Measurements from ENCODE around the gene EML6.

EML6 gene

DNA sequence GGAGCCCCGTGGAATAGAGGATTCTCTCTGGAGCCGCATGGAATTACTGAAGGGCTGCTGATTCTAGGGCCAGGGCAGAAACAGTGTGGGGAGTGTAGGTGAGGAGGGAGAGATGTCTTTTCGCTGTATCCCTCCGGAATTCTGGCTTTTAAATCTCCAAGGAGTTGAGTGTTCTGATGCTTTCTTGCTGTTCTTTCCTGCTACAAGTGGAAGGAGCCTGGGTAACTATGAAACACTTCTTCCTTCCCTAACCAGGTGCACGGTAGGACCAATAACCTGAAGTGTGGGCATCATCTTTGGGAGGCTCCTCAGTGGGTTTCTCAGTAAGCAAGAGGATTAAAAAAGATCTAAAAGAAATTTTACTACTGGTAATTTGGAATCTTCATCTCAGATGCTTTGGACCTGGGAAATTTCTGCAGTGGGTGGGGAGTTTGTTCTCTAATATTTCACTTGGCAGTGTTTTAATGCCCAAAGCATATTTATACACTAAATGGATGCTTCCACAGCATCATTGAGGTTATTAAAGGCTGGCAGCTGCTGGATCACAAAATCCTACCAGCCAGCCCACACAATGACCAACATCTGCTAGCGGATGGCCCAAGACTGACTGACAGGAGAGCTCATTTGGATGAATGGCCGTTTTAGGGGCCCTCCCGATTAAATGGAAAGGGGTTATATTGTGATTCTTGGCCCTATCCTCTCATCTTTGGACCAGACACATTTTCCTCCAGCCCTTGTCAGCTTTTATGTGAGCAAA lies 2.1 kb downstream of the EML6 start:
- no peak for DNase-seq (ENCODE audit: low read depth)
- no peak overlapping the region for H3K4me3 ChIP-seq (ENCODE audit: low read depth, low read length)

DNA sequence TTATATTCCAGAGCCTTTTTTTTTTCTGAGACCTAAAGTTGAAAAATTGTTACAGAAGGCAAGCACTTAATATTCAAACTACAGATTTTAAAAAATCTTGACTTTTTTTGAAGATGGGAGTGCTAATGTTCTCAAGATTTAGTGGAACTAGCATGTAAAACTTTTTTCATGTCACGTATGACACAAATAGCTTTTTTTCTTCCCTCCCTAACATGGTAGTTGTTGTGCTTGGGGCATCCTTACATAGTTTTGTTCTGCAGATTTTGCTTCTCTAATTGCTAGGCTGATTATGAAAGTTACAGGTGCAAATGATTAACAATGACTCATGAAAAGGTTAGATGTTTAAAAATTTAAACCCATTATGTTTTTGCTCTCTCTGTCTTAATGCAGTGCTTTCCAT lies 3.0 kb downstream of the EML6 start:
- DNase-seq (ENCODE audit: low read depth) = no peak
- H3K4me3 ChIP-seq (ENCODE audit: low read depth, low read length) = no peak overlapping the region
- no peak for TF ChIP-seq CTCF (IDR thresholded peaks at IDR 0.05; ENCODE audit: insufficient read depth, low read depth, low read length, missing control alignments)

More for the DNA sequence above, 2.1 kb downstream of the EML6 start:
- TF ChIP-seq CTCF (IDR thresholded peaks at IDR 0.05; ENCODE audit: insufficient read depth, low read depth, low read length, missing control alignments) = no peak

DNA sequence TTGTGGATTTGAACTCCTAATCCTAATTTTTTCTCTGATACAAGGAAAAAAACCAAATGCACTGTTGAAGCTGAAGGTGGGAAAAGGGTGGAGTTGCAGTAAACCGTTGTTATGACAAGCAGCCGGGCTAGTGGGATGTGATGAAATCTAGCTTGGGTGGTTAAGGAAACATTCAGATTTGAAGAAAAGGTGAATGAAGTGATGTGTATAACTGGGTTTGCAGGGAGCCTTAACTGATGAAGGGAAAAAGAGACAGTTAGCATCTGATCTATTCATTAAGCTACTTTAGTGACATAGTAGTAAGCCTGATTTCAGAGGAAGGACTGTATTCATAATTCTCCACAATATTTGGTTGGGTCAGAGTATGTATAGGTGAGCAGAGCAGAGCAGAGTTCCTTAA lies 3.5 kb downstream of the EML6 start:
- no peak for TF ChIP-seq CTCF (IDR thresholded peaks at IDR 0.05; ENCODE audit: insufficient read depth, low read depth, low read length, missing control alignments)
- DNase-seq (ENCODE audit: low read depth) = no peak
- H3K4me3 ChIP-seq (ENCODE audit: low read depth, low read length) = no peak overlapping the region

GRCh38 chr2:54728669-54729120 lies 5.2 kb downstream of the EML6 start:
- H3K4me3 ChIP-seq (ENCODE audit: low read depth, low read length) = no peak overlapping the region
- no peak for DNase-seq (ENCODE audit: low read depth)
- no peak for TF ChIP-seq CTCF (IDR thresholded peaks at IDR 0.05; ENCODE audit: insufficient read depth, low read depth, low read length, missing control alignments)

DNA sequence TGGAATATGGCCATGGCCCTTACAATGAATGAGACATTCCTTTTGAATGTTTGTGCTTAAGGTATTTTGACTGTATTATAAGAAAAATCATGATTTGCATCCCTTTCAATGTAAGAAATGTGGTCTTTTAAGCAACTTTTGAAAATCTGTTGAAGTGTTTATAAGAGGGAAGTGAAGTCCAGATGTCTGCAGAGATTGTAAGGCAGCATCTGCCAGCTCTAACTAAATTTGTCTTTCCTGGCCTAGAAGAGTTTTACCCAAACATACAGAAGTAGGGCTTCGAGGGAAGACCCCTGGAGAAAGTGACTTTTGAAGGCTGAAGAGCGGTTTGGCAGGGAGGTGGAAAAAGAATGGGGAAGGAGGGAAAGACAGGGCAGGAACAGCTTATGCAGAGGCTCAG lies 12.2 kb downstream of the EML6 start:
- DNase-seq (ENCODE audit: low read depth) = no peak
- no peak overlapping the region for H3K4me3 ChIP-seq (ENCODE audit: low read depth, low read length)
- TF ChIP-seq CTCF (IDR thresholded peaks at IDR 0.05; ENCODE audit: insufficient read depth, low read depth, low read length, missing control alignments) = no peak

- no peak overlapping the region for H3K4me3 ChIP-seq (ENCODE audit: low read depth, low read length)
- no peak for TF ChIP-seq CTCF (IDR thresholded peaks at IDR 0.05; ENCODE audit: insufficient read depth, low read depth, low read length, missing control alignments)
Observed at GRCh38 chr2:54738281-54738680, 14.8 kb downstream of the EML6 start.

GRCh38 chr2:54740333-54740732 lies 16.9 kb downstream of the EML6 start:
- DNase-seq (ENCODE audit: low read depth) = no peak
- H3K4me3 ChIP-seq (ENCODE audit: low read depth, low read length) = no peak overlapping the region
- TF ChIP-seq CTCF (IDR thresholded peaks at IDR 0.05; ENCODE audit: insufficient read depth, low read depth, low read length, missing control alignments) = no peak

More at GRCh38 chr2:54738281-54738680, 14.8 kb downstream of the EML6 start:
- DNase-seq (ENCODE audit: low read depth) = no peak

Data from GM12865 (cell line).